Pancreas (tissue), 10 donors: ENCODE measurements around the gene C12orf76. TPM values are rescaled to one million over a fixed set of nuclear protein-coding genes. Genes with fewer than 3 reads are reported as not detected.
"Not testable (repeated sequence)": the region's sequence is repeated elsewhere in the genome, so short reads cannot be mapped to it uniquely, and the experiment has no call there.

Experiments
- ATAC-seq, 4 donors: fragments of 200-7000 bp; cut with Tn5 transposase; one replicate each; pipeline versions ENCODE4 v1.8.0 to v1.9.1; 2020; ENCODE audit warnings: mild to moderate bottlenecking in 4 of 4, moderate library complexity in 4 of 4
- DNase-seq, 6 donors: peaks; one replicate each; pipeline ENCODE4 v3.0.0-alpha.2; 2020
- FAIRE-seq: peaks from 2 replicates; lab custom pipeline; 2012; peaks lifted over from hg19 to GRCh38; lab: Jason Lieb, UNC
- H3K27ac ChIP-seq, 4 donors: fragments of 200-600 bp; sonication (generic); 1 replicate in 3 of 4; 2 replicates in 1 of 4; pipeline versions ENCODE4 v1.5.0 to v1.8.0; 2020
- H3K27me3 ChIP-seq, 4 donors: fragments of 200-600 bp; one replicate each; pipeline ENCODE4 v1.8.0; 2021
- H3K36me3 ChIP-seq, 3 donors: fragments of 200-600 bp; sonication (generic) in 1 of 3; one replicate each; pipeline versions ENCODE4 v1.5.0 to v1.8.0; 2020 to 2021
- H3K4me1 ChIP-seq, 3 donors: fragments of 200-600 bp; one replicate each; pipeline ENCODE4 v1.8.0; 2021
- H3K4me3 ChIP-seq, 4 donors: fragments of 200-600 bp; sonication (generic) in 2 of 4; one replicate each; pipeline versions ENCODE4 v1.5.0 to v1.8.0; 2020 to 2021
- H3K9me3 ChIP-seq, 4 donors: fragments of 200-600 bp; one replicate each; pipeline ENCODE4 v1.8.0; 2021
- CTCF ChIP-seq, 4 donors: fragments of 200-600 bp; sonication (generic) in 3 of 4; IDR thresholded peaks; one replicate each; pipeline versions ENCODE4 v1.5.0 to v1.8.0; 2021; ENCODE audit warnings: antibody characterized with exemption in 4 of 4
- WGBS, 2 donors: extraction: QIAGEN DNeasy Blood & Tissue Kit; methylation state at CpG; one replicate each; pipeline ENCODE4 v1.1.7; 2013; 5-methylcytosine and 5-hydroxymethylcytosine counted together
- intact Hi-C, 3 donors: fragments of 100-400 bp; cut with DNase I; formaldehyde crosslinking; loops; one replicate each; pipeline versions ENCODE4 v1.11.1 to v1.14.2; 2022
- polyA plus RNA-seq, 2 donors: library from polyadenylated mRNA; stranded (reverse); fragments of 200-250 nt; gene quantifications; one replicate each; pipeline ENCODE4 v1.2.3, GENCODE V29; 2013
- total RNA-seq, 6 donors: library from RNA; stranded (reverse); fragmentation: NEBNext Ultra II Directional in 4 of 6; extraction: Animal tissue kit (Norgen Biotek cat#: 25700) in 4 of 6; gene quantifications; one replicate each; pipeline versions ENCODE4 v1.2.1 to v1.2.4, GENCODE V29; 2021 to 2023
- donor health status: healthy with polysubstance abuse.
- donor health status: DM: no; HTN: no; CAD: no; lungs with moderate emphysema.
- donor health status: DM: no; HTN: no; CAD: no.
- donor health status: control.
- donor health status: control.
- donor health status: Bipolar disorder and iron deficiency.
- donor health status: DM: yes; HTN: yes; CAD: no.
- donor health status: DM: no; HTN: no; CAD: no.
- donor health status: DM: no; HTN: no; CAD: no.
- donor health status: DM: yes; HTN: yes; CAD: no.

Gene C12orf76
- total and polyA plus RNA-seq, 8 donors = 4.3 to 17.0 (median 6.1) TPM

GRCh38 chr12:110088936-110089335 lies 40.6 kb upstream of the C12orf76 start:
- WGBS, 2 donors = 80 to 82% methylated on average over 5 of the region's 5 CpGs
- no peaks in the 10 kb centered on the region for H3K4me1 ChIP-seq
- no peaks in the 10 kb centered on the region for H3K27me3 ChIP-seq
- H3K9me3 ChIP-seq = no peaks in the 10 kb centered on the region
- H3K36me3 ChIP-seq = no peaks in the 10 kb centered on the region
- FAIRE-seq = no peak
- H3K4me3 ChIP-seq = no peak overlapping the region
- intact Hi-C loops = no loop called here
- no peak overlapping the region for H3K27ac ChIP-seq
- TF ChIP-seq CTCF (IDR thresholded peaks at IDR 0.05) = no peak
- no peak for DNase-seq
- ATAC-seq = peak in 2 of 4 donors; percentile 66 to 79

GRCh38 chr12:110088216-110088615 lies 39.9 kb upstream of the C12orf76 start:
- intact Hi-C loops, H3K27me3 ChIP-seq, DNase-seq, H3K4me1 ChIP-seq, H3K9me3 ChIP-seq, FAIRE-seq, H3K27ac ChIP-seq, H3K36me3 ChIP-seq, H3K4me3 ChIP-seq: not testable (repeated sequence)
- 82 to 91% methylated on average over 6 of the region's 6 CpGs for WGBS, 2 donors
- ATAC-seq = peak in 2 of 4 donors; percentile 38 to 73

- no peaks in the 10 kb centered on the region for H3K36me3 ChIP-seq
- FAIRE-seq (no peak), ATAC-seq (no peak), DNase-seq (no peak)
- WGBS, 2 donors = 51 to 69% methylated on average over 4 of the region's 4 CpGs
- no peak overlapping the region for H3K4me3 ChIP-seq
- H3K27me3 ChIP-seq = no peaks in the 10 kb centered on the region
- H3K27ac ChIP-seq = no peak overlapping the region
- intact Hi-C loops = no loop called here
- no peak for TF ChIP-seq CTCF (IDR thresholded peaks at IDR 0.05)
- H3K9me3 ChIP-seq = no peaks in the 10 kb centered on the region
- H3K4me1 ChIP-seq = no peaks in the 10 kb centered on the region
These were observed 36.1 kb upstream of the C12orf76 start for GRCh38 chr12:110084314-110085015.

GRCh38 chr12:110080410-110080809 lies 32.1 kb upstream of the C12orf76 start:
- H3K4me1 ChIP-seq = no peaks in the 10 kb centered on the region
- DNase-seq (no peak), FAIRE-seq (no peak), ATAC-seq (no peak)
- intact Hi-C loops = no loop called here
- WGBS, 2 donors = 75 to 87% methylated on average over 7 of the region's 7 CpGs
- no peak overlapping the region for H3K4me3 ChIP-seq
- TF ChIP-seq CTCF (IDR thresholded peaks at IDR 0.05) = no peak
- no peak overlapping the region for H3K27ac ChIP-seq
- H3K36me3 ChIP-seq = no peaks in the 10 kb centered on the region
- H3K9me3 ChIP-seq = no peaks in the 10 kb centered on the region
- H3K27me3 ChIP-seq = no peaks in the 10 kb centered on the region

GRCh38 chr12:110079477-110080400 lies 31.4 kb upstream of the C12orf76 start:
- intact Hi-C loops = no loop called here
- Histone ChIP-seq H3K4me1 (no peaks in the 10 kb centered on the region), H3K9me3 (no peaks in the 10 kb centered on the region), H3K27ac (peak overlapping the region in 1 of 4 donors; percentile 4), H3K36me3 (no peaks in the 10 kb centered on the region), H3K27me3 (no peaks in the 10 kb centered on the region), H3K4me3 (no peak overlapping the region)
- TF ChIP-seq CTCF (IDR thresholded peaks at IDR 0.05) = no peak
- 65 to 71% methylated on average over 23 to 24 of the region's 24 CpGs for WGBS, 2 donors
- DNase-seq = peak in 1 of 6 donors; percentile 23
- ATAC-seq = peak in 3 of 4 donors; percentile 45 to 64 (median 60)
- FAIRE-seq = no peak
